Loucy (cell line): Measurements from ENCODE around the gene CNIH3.

Experiments used
- EZH2phosphoT487 ChIP-seq: fragments of 200-600 bp; IDR thresholded peaks from 2 replicates; pipeline ENCODE4 v1.6.1; 2018; ENCODE audit warnings: antibody characterized with exemption, mild to moderate bottlenecking, moderate library complexity, borderline replicate concordance
- TF ChIP-seq, protein P1 (sequence below): fragments of 200-600 bp; sonication (generic); conservative IDR thresholded peaks from 2 replicates; pipeline ENCODE4 v1.5.1; 2014; ENCODE audit warnings: mild to moderate bottlenecking, antibody characterized with exemption, low read length

DNA sequence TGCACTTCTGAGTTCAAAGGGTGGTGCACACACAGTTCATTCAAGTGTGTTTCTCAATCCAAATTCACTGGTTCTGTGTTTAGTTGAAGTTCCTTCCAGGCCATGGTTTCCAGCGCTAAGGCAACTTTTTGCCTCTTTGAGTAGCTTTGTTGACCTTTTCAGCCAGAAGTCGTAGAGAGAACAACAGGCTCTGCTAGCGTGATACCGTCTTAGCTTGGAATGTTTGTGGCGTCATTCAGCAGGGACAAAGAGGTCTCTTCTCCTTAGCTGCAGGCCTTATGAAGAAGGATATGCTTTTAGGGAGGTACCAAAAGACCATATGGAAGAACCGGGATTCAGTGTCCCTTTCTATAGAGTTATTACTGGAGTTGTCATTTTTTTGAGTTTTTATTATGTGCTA, 65.7 kb downstream of the CNIH3 start:
- TF ChIP-seq, protein P1, sequence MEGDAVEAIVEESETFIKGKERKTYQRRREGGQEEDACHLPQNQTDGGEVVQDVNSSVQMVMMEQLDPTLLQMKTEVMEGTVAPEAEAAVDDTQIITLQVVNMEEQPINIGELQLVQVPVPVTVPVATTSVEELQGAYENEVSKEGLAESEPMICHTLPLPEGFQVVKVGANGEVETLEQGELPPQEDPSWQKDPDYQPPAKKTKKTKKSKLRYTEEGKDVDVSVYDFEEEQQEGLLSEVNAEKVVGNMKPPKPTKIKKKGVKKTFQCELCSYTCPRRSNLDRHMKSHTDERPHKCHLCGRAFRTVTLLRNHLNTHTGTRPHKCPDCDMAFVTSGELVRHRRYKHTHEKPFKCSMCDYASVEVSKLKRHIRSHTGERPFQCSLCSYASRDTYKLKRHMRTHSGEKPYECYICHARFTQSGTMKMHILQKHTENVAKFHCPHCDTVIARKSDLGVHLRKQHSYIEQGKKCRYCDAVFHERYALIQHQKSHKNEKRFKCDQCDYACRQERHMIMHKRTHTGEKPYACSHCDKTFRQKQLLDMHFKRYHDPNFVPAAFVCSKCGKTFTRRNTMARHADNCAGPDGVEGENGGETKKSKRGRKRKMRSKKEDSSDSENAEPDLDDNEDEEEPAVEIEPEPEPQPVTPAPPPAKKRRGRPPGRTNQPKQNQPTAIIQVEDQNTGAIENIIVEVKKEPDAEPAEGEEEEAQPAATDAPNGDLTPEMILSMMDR: no peak
- TF ChIP-seq EZH2phosphoT487: no peak
